ENCODE measurements around the gene PPP4R4.

GRCh38 chr14:94142836-94143235 is 31.3 kb upstream of the PPP4R4 start:
- TF ChIP-seq CTCF (conservative IDR thresholded peaks at IDR 0.05; ENCODE audit: low read depth, low read length), result no peak
- TF ChIP-seq POLR2A (IDR thresholded peaks at IDR 0.05; ENCODE audit: low read depth, low read length), result no peak
- TF ChIP-seq SMC3 (IDR thresholded peaks at IDR 0.05; ENCODE audit: low read depth, low read length), result no peak
- TF ChIP-seq MAZ (IDR thresholded peaks at IDR 0.05; ENCODE audit: borderline replicate concordance, low read depth, low read length), result no peak
- no peak for TF ChIP-seq RAD21 (IDR thresholded peaks at IDR 0.05; ENCODE audit: low read length)
- no peak for TF ChIP-seq USF2 (IDR thresholded peaks at IDR 0.05; ENCODE audit: low read depth, low read length)
- TF ChIP-seq BHLHE40 (IDR thresholded peaks at IDR 0.05; ENCODE audit: low read depth, low read length), result no peak

Data from IMR-90 (cell line).